Measurements from ENCODE around the gene TP63. TPM values are rescaled to one million over a fixed set of nuclear protein-coding genes. Genes with fewer than 3 reads are reported as not detected.

TP63 gene
- total RNA-seq, 1 experiment from 2014 or later: not detected

DNA sequence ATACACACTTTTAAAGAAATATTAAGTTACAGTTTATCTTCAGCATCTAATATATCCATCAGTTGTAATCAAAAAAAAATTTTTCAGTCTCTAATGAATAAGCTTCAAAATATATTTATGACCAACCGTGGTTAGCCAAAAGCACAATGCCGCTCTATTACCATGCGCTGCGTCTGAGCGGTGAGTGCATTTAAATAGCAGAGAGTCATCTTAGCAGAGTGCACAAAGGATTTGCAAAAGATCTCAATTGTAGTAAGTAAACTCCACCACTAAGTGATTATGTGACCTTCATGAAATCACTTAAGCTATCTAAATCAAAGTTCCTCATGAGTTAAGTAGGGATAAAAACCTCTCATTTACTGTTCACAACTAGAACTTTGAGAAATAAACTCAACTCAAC, 4.9 kb downstream of the TP63 start:
- Histone ChIP-seq H2BK12ac (ENCODE audit: insufficient read length, low read depth, low read length) (no peak overlapping the region), H2AFZ (ENCODE audit: low read length) (no peak overlapping the region), H2BK20ac (ENCODE audit: low read depth, low read length, poor library complexity, severe bottlenecking) (no peak overlapping the region), H3K4me1 (ENCODE audit: insufficient read depth, low read length) (peaks cover 2% of the 10 kb centered on the region; the same call in 1 of the 2 replicates), H2BK15ac (ENCODE audit: low read depth, low read length) (no peak overlapping the region), H2BK120ac (ENCODE audit: low read depth, low read length, poor library complexity, severe bottlenecking) (no peak overlapping the region), H3K23me2 (ENCODE audit: insufficient read length, low read depth, low read length, poor library complexity, severe bottlenecking) (no peaks in the 10 kb centered on the region), H3K79me1 (ENCODE audit: insufficient read depth, low read depth, low read length, poor library complexity, severe bottlenecking) (no peaks in the 10 kb centered on the region), H3K9me3 (ENCODE audit: control insufficient read depth, low read depth, low read length) (no peaks in the 10 kb centered on the region), H3K27me3 (ENCODE audit: insufficient read depth, low read length) (no peaks in the 10 kb centered on the region), H3T11ph (ENCODE audit: low read length) (no peak overlapping the region), H4K20me1 (ENCODE audit: control insufficient read depth, insufficient read depth, insufficient read length) (no peaks in the 10 kb centered on the region), H3K56ac (ENCODE audit: insufficient read length, low read depth, low read length) (no peak overlapping the region), H2BK5ac (ENCODE audit: insufficient read length, low read length) (no peak overlapping the region), H4K8ac (replicated peaks; ENCODE audit: insufficient read length, low read depth, low read length) (no peak overlapping the region), H3K27ac (ENCODE audit: insufficient read length, low read depth, low read length) (peak overlapping the region; percentile 12), H3K4ac (ENCODE audit: low read depth, low read length) (no peak overlapping the region), H3K23ac (ENCODE audit: insufficient read length, low read depth, low read length) (no peak overlapping the region), H3K14ac (ENCODE audit: insufficient read depth, low read length) (no peak overlapping the region), H3K9ac (ENCODE audit: extremely low read depth, insufficient read length, low read length) (no peak overlapping the region), H4K91ac (ENCODE audit: insufficient read length, low read depth, low read length) (no peak overlapping the region), H3K79me2 (ENCODE audit: insufficient read depth, low read length) (no peaks in the 10 kb centered on the region), H3K4me2 (ENCODE audit: insufficient read depth, insufficient read length, low read length) (no peak overlapping the region), H2AK5ac (ENCODE audit: insufficient read length, low read length) (no peak overlapping the region), H4K5ac (ENCODE audit: insufficient read length, low read depth, low read length) (no peak overlapping the region), H3K18ac (ENCODE audit: insufficient read length, low read depth, low read length) (no peak overlapping the region)
- Mint-ChIP-seq H3K27ac (peak overlapping the region in 2 of 3 experiments; percentile 11 to 39; a peak in 1 of 7 replicates), H3K9me3 (no peaks in the 10 kb centered on the region), H3K36me3 (ENCODE audit: insufficient read depth in 1 of 3, low read depth in 3 of 3) (no peaks in the 10 kb centered on the region), H3K27me3 (ENCODE audit: low read depth) (no peaks in the 10 kb centered on the region), H3K4me1 (peaks cover 25 to 30% of the 10 kb centered on the region in 2 experiments), H3K4me3 (no peak overlapping the region)
- no peak for TF ChIP-seq CTCF (conservative IDR thresholded peaks at IDR 0.05)
- DNase-seq: no peak
- WGBS (ENCODE audit: extremely low coverage, insufficient read length, low lambda C conversion rate): no CpG with 5 or more reads among the region's 5 CpGs

Data from H9 (cell line).